K562 (cell line): ENCODE measurements around the gene GBA2. TPM values are rescaled to one million over a fixed set of nuclear protein-coding genes. Genes with fewer than 3 reads are reported as not detected.

Source experiments
- BHLHE40 ChIP-seq: IDR thresholded peaks from 2 replicates; pipeline ENCODE4 v1.6.1; 2011; ENCODE audit warnings: low read length, improper control_type of control experiment
- HDGF ChIP-seq: fragments of 450-650 bp; IDR thresholded peaks from 2 replicates; pipeline ENCODE4 v1.6.1; 2016
- HNRNPUL1 ChIP-seq: fragments of 200-400 bp; formaldehyde crosslinking; IDR thresholded peaks from 2 replicates; pipeline ENCODE4 v1.6.1; 2017; ENCODE audit warnings: low read length
- MCM2 ChIP-seq: fragments of 450-650 bp; IDR thresholded peaks from 2 replicates; pipeline ENCODE4 v1.6.1; 2017; ENCODE audit warnings: low read depth, mild to moderate bottlenecking
- MECOM ChIP-seq: fragments of 250-450 bp; sonication (Bioruptor Pico); IDR thresholded peaks from 2 replicates; pipeline ENCODE4 v1.8.0; 2022; ENCODE audit warnings: inconsistent platforms
- MEF2A ChIP-seq: IDR thresholded peaks from 2 replicates; pipeline ENCODE4 v1.6.1; 2011; ENCODE audit warnings: low read depth, mild to moderate bottlenecking, low read length, moderate library complexity; ENCODE audit not compliant: control insufficient read depth
- NUFIP1 ChIP-seq: fragments of 450-650 bp; IDR thresholded peaks from 2 replicates; pipeline ENCODE4 v1.6.1; 2018; ENCODE audit not compliant: partially characterized antibody
- PRPF4 ChIP-seq: fragments of 200-400 bp; formaldehyde crosslinking; IDR thresholded peaks from one replicate; pipeline ENCODE4 v1.6.1; 2017; ENCODE audit warnings: low read length, low read depth, mild to moderate bottlenecking; ENCODE audit not compliant: insufficient read depth, poor library complexity, severe bottlenecking
- RHOXF2B ChIP-seq: fragments of 250-450 bp; sonication (Bioruptor Pico); conservative IDR thresholded peaks from 2 replicates; pipeline ENCODE4 v1.5.1; 2021
- RNF2 ChIP-seq: sonication (generic); IDR thresholded peaks from 2 replicates; pipeline ENCODE4 v1.6.1; 2016
- TAF7 ChIP-seq: fragments of 450-650 bp; IDR thresholded peaks from 2 replicates; pipeline ENCODE4 v1.6.1; 2016; ENCODE audit warnings: missing genetic modification characterization, missing compliant biosample characterization
- TRIM24 ChIP-seq, 2 experiments: fragments of 450-650 bp; IDR thresholded peaks; 2 replicates each; pipeline ENCODE4 v1.6.1; 2016
- ZNF143 ChIP-seq: sonication (generic); formaldehyde crosslinking; IDR thresholded peaks from 2 replicates; pipeline ENCODE4 v1.9.0; 2022; ENCODE audit warnings: mild to moderate bottlenecking, missing genetic modification reagents
- polyA plus RNA-seq, 8 experiments: library from polyadenylated mRNA; depleted of rRNA in 4 of 8; stranded (reverse) in 5 of 8; unstranded in 3 of 8; fragments of >200 nt; fragmentation: Nextera tagmentation in 2 of 8; fragmentation: Illumina TruSeq in 1 of 8; extraction: Ambion mirVana in 2 of 8; extraction: Trizol in 1 of 8; gene quantifications; 2 replicates each; pipeline versions ENCODE4 v1.2.1 to v1.2.3, GENCODE V29; 2011 to 2014; ENCODE audit warnings: inconsistent platforms in 1 of 8, missing spikeins in 1 of 8
- total RNA-seq, 7 experiments: library from RNA; depleted of rRNA in 6 of 7; stranded (reverse); fragments of >200 nt in 6 of 7; fragmentation: Illumina TruSeq in 2 of 7; extraction: Trizol in 2 of 7; gene quantifications; 2 replicates each; pipeline versions ENCODE4 v1.2.1 to v1.2.3, GENCODE V29; 2011 to 2021; ENCODE audit warnings: low replicate concordance in 1 of 7
- TF ChIP-seq, protein P1 (sequence below): fragments of 450-650 bp; formaldehyde crosslinking; IDR thresholded peaks from 2 replicates; pipeline ENCODE4 v1.4.0; 2022; ENCODE audit warnings: missing genetic modification characterization
- TF ChIP-seq, protein P2 (sequence below): fragments of 250-450 bp; sonication (Bioruptor Pico); IDR thresholded peaks from 2 replicates; pipeline ENCODE4 v1.4.0; 2020; ENCODE audit warnings: borderline replicate concordance
- TF ChIP-seq, protein P3 (sequence below): sonication (generic); formaldehyde crosslinking; IDR thresholded peaks from 2 replicates; pipeline ENCODE4 v1.8.1; 2022; ENCODE audit warnings: missing genetic modification reagents
- TF ChIP-seq, protein P4 (sequence below): sonication (generic); formaldehyde crosslinking; IDR thresholded peaks from 2 replicates; pipeline ENCODE4 v1.8.0; 2022; ENCODE audit warnings: missing genetic modification reagents, mild to moderate bottlenecking, borderline replicate concordance
- TF ChIP-seq, protein P5 (sequence below): fragments of 450-650 bp; IDR thresholded peaks from 2 replicates; pipeline ENCODE4 v1.6.1; 2017; ENCODE audit warnings: antibody characterized with exemption, mild to moderate bottlenecking

GBA2 gene
- total and polyA plus RNA-seq, 9 of the 15 experiments (the other 6 are each of a cell fraction or from before 2014, with no cell fraction given) = 14.1 to 60.4 (median 32.1) TPM

DNA sequence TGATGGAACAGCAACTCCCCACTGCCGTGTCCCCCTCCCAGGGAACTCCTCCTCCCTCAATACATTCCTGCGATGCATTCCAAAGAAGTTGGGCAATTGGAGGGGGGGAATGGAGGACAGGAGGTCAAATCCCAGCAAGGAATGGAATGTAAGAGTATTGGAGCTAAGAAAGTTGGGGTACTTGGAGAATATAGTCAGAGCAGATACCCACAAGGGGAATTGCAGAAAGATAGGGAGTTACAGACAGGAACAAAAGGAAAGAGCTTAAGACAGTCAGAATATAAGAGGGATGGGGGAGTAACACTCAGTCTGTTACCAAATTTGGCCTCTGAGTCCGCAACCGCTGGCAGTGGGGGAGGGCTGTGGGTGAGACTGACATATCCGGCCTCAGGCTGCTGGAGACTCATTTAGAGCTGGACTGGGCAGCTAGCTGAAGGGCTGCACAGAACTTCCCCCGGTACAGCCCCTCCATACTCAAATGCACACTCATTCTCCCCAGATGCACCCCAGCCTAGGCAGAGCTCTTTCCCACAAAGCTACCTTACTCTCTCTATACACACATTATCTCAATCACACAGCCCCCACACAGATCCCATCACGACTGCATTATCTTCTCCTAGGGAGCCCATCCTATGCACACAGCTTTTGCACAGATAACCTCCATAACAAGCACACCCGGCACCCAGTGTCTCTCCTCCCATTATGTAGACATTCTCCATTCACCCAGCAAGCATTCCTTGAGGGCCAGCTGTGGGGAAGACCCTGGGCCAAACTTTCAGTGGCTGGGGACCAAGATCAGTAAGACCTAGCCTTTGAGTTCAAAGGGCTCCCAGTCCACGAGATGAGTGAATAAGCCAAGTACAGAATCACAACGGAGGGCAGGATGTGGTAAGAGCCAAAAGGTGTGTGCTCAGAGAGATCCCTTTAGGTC is 20.7 kb downstream of the GBA2 start (continued):
- TF ChIP-seq, protein P1, sequence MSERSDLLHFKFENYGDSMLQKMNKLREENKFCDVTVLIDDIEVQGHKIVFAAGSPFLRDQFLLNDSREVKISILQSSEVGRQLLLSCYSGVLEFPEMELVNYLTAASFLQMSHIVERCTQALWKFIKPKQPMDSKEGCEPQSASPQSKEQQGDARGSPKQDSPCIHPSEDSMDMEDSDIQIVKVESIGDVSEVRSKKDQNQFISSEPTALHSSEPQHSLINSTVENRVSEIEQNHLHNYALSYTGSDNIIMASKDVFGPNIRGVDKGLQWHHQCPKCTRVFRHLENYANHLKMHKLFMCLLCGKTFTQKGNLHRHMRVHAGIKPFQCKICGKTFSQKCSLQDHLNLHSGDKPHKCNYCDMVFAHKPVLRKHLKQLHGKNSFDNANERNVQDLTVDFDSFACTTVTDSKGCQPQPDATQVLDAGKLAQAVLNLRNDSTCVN = no peak
- TF ChIP-seq, protein P2, sequence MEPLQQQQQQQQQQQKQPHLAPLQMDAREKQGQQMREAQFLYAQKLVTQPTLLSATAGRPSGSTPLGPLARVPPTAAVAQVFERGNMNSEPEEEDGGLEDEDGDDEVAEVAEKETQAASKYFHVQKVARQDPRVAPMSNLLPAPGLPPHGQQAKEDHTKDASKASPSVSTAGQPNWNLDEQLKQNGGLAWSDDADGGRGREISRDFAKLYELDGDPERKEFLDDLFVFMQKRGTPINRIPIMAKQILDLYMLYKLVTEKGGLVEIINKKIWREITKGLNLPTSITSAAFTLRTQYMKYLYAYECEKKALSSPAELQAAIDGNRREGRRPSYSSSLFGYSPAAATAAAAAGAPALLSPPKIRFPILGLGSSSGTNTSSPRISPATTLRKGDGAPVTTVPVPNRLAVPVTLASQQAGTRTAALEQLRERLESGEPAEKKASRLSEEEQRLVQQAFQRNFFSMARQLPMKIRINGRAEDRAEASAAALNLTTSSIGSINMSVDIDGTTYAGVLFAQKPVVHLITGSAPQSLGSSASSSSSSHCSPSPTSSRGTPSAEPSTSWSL (CRISPR knock-in tag) = no peak
- peak; percentile 35; the same call in 1 of the 2 replicates for TF ChIP-seq BHLHE40
- TF ChIP-seq, protein P3, sequence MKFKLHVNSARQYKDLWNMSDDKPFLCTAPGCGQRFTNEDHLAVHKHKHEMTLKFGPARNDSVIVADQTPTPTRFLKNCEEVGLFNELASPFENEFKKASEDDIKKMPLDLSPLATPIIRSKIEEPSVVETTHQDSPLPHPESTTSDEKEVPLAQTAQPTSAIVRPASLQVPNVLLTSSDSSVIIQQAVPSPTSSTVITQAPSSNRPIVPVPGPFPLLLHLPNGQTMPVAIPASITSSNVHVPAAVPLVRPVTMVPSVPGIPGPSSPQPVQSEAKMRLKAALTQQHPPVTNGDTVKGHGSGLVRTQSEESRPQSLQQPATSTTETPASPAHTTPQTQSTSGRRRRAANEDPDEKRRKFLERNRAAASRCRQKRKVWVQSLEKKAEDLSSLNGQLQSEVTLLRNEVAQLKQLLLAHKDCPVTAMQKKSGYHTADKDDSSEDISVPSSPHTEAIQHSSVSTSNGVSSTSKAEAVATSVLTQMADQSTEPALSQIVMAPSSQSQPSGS (CRISPR knock-in tag) = no peak
- TF ChIP-seq, protein P4, sequence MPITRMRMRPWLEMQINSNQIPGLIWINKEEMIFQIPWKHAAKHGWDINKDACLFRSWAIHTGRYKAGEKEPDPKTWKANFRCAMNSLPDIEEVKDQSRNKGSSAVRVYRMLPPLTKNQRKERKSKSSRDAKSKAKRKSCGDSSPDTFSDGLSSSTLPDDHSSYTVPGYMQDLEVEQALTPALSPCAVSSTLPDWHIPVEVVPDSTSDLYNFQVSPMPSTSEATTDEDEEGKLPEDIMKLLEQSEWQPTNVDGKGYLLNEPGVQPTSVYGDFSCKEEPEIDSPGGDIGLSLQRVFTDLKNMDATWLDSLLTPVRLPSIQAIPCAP (CRISPR knock-in tag) = no peak
- TF ChIP-seq, protein P5, sequence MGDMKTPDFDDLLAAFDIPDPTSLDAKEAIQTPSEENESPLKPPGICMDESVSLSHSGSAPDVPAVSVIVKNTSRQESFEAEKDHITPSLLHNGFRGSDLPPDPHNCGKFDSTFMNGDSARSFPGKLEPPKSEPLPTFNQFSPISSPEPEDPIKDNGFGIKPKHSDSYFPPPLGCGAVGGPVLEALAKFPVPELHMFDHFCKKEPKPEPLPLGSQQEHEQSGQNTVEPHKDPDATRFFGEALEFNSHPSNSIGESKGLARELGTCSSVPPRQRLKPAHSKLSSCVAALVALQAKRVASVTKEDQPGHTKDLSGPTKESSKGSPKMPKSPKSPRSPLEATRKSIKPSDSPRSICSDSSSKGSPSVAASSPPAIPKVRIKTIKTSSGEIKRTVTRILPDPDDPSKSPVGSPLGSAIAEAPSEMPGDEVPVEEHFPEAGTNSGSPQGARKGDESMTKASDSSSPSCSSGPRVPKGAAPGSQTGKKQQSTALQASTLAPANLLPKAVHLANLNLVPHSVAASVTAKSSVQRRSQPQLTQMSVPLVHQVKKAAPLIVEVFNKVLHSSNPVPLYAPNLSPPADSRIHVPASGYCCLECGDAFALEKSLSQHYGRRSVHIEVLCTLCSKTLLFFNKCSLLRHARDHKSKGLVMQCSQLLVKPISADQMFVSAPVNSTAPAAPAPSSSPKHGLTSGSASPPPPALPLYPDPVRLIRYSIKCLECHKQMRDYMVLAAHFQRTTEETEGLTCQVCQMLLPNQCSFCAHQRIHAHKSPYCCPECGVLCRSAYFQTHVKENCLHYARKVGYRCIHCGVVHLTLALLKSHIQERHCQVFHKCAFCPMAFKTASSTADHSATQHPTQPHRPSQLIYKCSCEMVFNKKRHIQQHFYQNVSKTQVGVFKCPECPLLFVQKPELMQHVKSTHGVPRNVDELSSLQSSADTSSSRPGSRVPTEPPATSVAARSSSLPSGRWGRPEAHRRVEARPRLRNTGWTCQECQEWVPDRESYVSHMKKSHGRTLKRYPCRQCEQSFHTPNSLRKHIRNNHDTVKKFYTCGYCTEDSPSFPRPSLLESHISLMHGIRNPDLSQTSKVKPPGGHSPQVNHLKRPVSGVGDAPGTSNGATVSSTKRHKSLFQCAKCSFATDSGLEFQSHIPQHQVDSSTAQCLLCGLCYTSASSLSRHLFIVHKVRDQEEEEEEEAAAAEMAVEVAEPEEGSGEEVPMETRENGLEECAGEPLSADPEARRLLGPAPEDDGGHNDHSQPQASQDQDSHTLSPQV = no peak; the same call in 1 of the 2 replicates
- peak; percentile 82; the same call in 1 of the 2 replicates for TF ChIP-seq MECOM (CRISPR knock-in tag)
- TF ChIP-seq HNRNPUL1 = no peak
- TF ChIP-seq TAF7 (tag) = peak; percentile 27; the same call in 1 of the 2 replicates
- no peak for TF ChIP-seq MCM2
- 0 out of 2 replicates have a peak, but pooled peaks have one; percentile 26 for TF ChIP-seq HDGF
- TF ChIP-seq RNF2 = peak; percentile 81
- TF ChIP-seq NUFIP1 = no peak
- no peak for TF ChIP-seq RHOXF2B
- peak; percentile 78 to 85 for TF ChIP-seq TRIM24 (IDR thresholded peaks at IDR 0.05)
- TF ChIP-seq PRPF4 = no peak
- no peak for TF ChIP-seq ZNF143 (CRISPR knock-in tag)
- peak; percentile 89 for TF ChIP-seq MEF2A
